GM06990 (cell line): ENCODE measurements around the gene GUCA1A.
A peak's percentile ranks its signal among the peaks of the same experiment; 100 is the strongest.

Experiments
- DNase-seq: peaks from one replicate; pipeline ENCODE4 v3.0.0-alpha.2; 2011; ENCODE audit not compliant: insufficient read length; ENCODE audit errors: extremely low read depth
- H3K27me3 ChIP-seq: replicated peaks from 2 replicates; pipeline ENCODE4 v1.6.0; 2011; ENCODE audit warnings: low read length; ENCODE audit not compliant: control insufficient read depth, insufficient read depth
- H3K36me3 ChIP-seq: 2 replicates; pipeline ENCODE4 v1.5.1; 2011; ENCODE audit warnings: low read length; ENCODE audit not compliant: control insufficient read depth, insufficient read depth
- H3K4me3 ChIP-seq: replicated peaks from 2 replicates; pipeline ENCODE4 v1.5.1; 2011; ENCODE audit warnings: low read depth, mild to moderate bottlenecking, control low read depth, low read length
- TF ChIP-seq, protein P1 (sequence below): IDR thresholded peaks from 2 replicates; pipeline ENCODE4 v1.5.1; 2011; ENCODE audit warnings: low read length, control low read depth, mild to moderate bottlenecking, inconsistent platforms; ENCODE audit not compliant: insufficient read depth, poor library complexity, severe bottlenecking

The GUCA1A gene

GRCh38 chr6:42135722-42136121, 37.4 kb upstream of the GUCA1A start:
- Histone ChIP-seq H3K36me3 (no peaks in the 10 kb centered on the region), H3K27me3 (no peaks in the 10 kb centered on the region), H3K4me3 (no peak overlapping the region)
- TF ChIP-seq, protein P1, sequence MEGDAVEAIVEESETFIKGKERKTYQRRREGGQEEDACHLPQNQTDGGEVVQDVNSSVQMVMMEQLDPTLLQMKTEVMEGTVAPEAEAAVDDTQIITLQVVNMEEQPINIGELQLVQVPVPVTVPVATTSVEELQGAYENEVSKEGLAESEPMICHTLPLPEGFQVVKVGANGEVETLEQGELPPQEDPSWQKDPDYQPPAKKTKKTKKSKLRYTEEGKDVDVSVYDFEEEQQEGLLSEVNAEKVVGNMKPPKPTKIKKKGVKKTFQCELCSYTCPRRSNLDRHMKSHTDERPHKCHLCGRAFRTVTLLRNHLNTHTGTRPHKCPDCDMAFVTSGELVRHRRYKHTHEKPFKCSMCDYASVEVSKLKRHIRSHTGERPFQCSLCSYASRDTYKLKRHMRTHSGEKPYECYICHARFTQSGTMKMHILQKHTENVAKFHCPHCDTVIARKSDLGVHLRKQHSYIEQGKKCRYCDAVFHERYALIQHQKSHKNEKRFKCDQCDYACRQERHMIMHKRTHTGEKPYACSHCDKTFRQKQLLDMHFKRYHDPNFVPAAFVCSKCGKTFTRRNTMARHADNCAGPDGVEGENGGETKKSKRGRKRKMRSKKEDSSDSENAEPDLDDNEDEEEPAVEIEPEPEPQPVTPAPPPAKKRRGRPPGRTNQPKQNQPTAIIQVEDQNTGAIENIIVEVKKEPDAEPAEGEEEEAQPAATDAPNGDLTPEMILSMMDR, result no peak
- DNase-seq, result no peak

DNA sequence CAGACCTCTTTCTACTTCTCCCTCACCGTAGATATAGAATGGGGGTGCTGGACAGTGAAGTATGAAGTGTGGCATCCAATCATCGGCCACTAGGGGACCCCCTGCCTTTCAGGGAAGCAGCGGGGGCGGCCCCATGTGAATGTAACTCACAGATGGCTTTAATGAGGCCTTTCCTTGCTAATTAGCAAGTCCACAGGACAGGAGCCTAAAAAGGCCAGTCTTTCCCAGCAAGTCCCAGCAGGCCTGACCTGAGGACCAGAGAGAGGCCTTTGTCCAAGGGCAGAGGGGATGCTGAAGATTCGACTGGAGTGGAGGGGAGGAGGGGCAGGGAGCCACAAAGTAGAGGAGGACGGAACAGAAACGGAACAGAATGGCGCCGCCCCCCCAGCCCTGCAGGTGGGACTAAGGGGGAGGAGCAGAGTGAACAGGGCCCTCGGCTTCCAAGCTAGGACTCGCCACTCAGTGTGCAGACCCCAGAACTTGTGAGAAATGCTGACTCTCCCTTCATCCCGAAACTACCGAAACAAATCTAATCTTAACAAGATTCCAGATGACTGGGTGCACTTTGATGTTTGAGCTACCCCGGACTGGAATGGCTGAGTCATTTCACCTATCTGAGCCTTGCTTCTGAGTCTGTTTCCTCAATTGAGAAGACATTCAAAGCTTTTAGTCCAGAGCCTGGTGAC, 36.5 kb upstream of the GUCA1A start:
- H3K36me3 ChIP-seq, result no peaks in the 10 kb centered on the region
- no peak overlapping the region for H3K4me3 ChIP-seq
- TF ChIP-seq, protein P1, result peak; percentile 61
- H3K27me3 ChIP-seq, result peaks cover 2% of the 10 kb centered on the region
- peak; percentile 62 for DNase-seq

GRCh38 chr6:42137194-42137753, 35.9 kb upstream of the GUCA1A start:
- TF ChIP-seq, protein P1, result no peak
- DNase-seq, result no peak
- no peak overlapping the region for H3K4me3 ChIP-seq
- H3K36me3 ChIP-seq, result no peaks in the 10 kb centered on the region
- H3K27me3 ChIP-seq, result peaks cover 2% of the 10 kb centered on the region

GRCh38 chr6:42138190-42138589, 35.0 kb upstream of the GUCA1A start:
- TF ChIP-seq, protein P1, result no peak
- no peak for DNase-seq
- Histone ChIP-seq H3K36me3 (no peaks in the 10 kb centered on the region), H3K4me3 (no peak overlapping the region), H3K27me3 (peaks cover 2% of the 10 kb centered on the region)

GRCh38 chr6:42138630-42139619, 34.2 kb upstream of the GUCA1A start:
- DNase-seq, result no peak
- TF ChIP-seq, protein P1, result no peak
- no peaks in the 10 kb centered on the region for H3K36me3 ChIP-seq
- H3K27me3 ChIP-seq, result peaks cover 2% of the 10 kb centered on the region
- H3K4me3 ChIP-seq, result no peak overlapping the region
